IMR-90 (cell line): ENCODE results near the gene CKB. TPM values are rescaled to one million over a fixed set of nuclear protein-coding genes. Genes with fewer than 3 reads are reported as not detected.

ENCODE experiments used
- ATAC-seq: fragments of 200-7000 bp; cut with Tn5 transposase; 2 replicates; pipeline ENCODE4 v1.9.1; 2020; ENCODE audit warnings: low read depth, mild to moderate bottlenecking, moderate library complexity
- BruUV-seq: library from RNA; stranded (reverse); fragments of 400-500 nt; replicated peaks from 2 replicates; lab custom pipeline; 2021; lab: Mats Ljungman, UMichigan
- CTCF ChIA-PET: fragments of 300-600 bp; formaldehyde crosslinking; extraction: SDS; loops from one replicate; lab custom pipeline; 2021; ENCODE audit warnings: antibody characterized with exemption; lab: Yijun Ruan, JAX
- POLR2A ChIA-PET: fragments of 300-600 bp; sonication (Branson Sonifier 250); formaldehyde crosslinking; loops from one replicate; lab custom pipeline; 2022; ENCODE audit warnings: antibody characterized with exemption; ENCODE audit not compliant: unreplicated experiment; lab: Charles Lee
- DNase-seq: peaks from one replicate; pipeline ENCODE4 v3.0.0; 2013
- H2AFZ ChIP-seq: replicated peaks from 2 replicates; pipeline ENCODE3; 2013; ENCODE audit warnings: low read length, mild to moderate bottlenecking; ENCODE audit not compliant: poor library complexity
- H2AK5ac ChIP-seq: 2 replicates; pipeline ENCODE4 v1.6.1; 2013; ENCODE audit warnings: low read depth, low read length, inconsistent platforms
- H2AK9ac ChIP-seq: replicated peaks from 2 replicates; pipeline ENCODE3; 2013; ENCODE audit warnings: mild to moderate bottlenecking, low read depth, low read length, moderate library complexity; ENCODE audit not compliant: poor library complexity
- H2BK120ac ChIP-seq: 2 replicates; pipeline ENCODE4 v1.6.1; 2013; ENCODE audit warnings: low read depth, low read length, inconsistent platforms
- H2BK15ac ChIP-seq: 3 replicates; pipeline ENCODE4 v1.6.1; 2013; ENCODE audit warnings: low read depth, low read length, inconsistent platforms
- H2BK20ac ChIP-seq: 2 replicates; pipeline ENCODE4 v1.6.1; 2013; ENCODE audit warnings: low read depth, mild to moderate bottlenecking, inconsistent platforms, low read length, moderate library complexity
- H2BK5ac ChIP-seq: 2 replicates; pipeline ENCODE4 v1.6.1; 2013; ENCODE audit warnings: mild to moderate bottlenecking, low read depth, low read length, inconsistent platforms; ENCODE audit not compliant: poor library complexity, severe bottlenecking
- H3K14ac ChIP-seq: replicated peaks from 2 replicates; pipeline ENCODE4 v1.6.1; 2013; ENCODE audit warnings: low read depth, low read length, inconsistent platforms
- H3K18ac ChIP-seq: 2 replicates; pipeline ENCODE4 v1.6.1; 2013; ENCODE audit warnings: low read depth, low read length, control low read depth
- H3K23ac ChIP-seq: 2 replicates; pipeline ENCODE4 v1.6.1; 2013; ENCODE audit warnings: low read depth, low read length, inconsistent platforms
- H3K27ac ChIP-seq: 2 replicates; pipeline ENCODE4 v1.5.1; 2013; ENCODE audit warnings: mild to moderate bottlenecking, control low read depth, low read length; ENCODE audit not compliant: insufficient read depth
- H3K27me3 ChIP-seq: 2 replicates; pipeline ENCODE4 v1.6.1; 2013; ENCODE audit warnings: low read length; ENCODE audit not compliant: control insufficient read depth, insufficient read depth
- H3K36me3 ChIP-seq: 2 replicates; pipeline ENCODE4 v1.6.1; 2013; ENCODE audit warnings: low read length, mixed read lengths; ENCODE audit not compliant: control insufficient read depth, insufficient read depth
- H3K4ac ChIP-seq: 2 replicates; pipeline ENCODE4 v1.6.1; 2013; ENCODE audit warnings: low read depth, low read length, inconsistent platforms
- H3K4me1 ChIP-seq: 2 replicates; pipeline ENCODE4 v1.6.1; 2013; ENCODE audit warnings: low read length, mixed read lengths; ENCODE audit not compliant: control insufficient read depth, insufficient read depth
- H3K4me2 ChIP-seq: 2 replicates; pipeline ENCODE4 v1.6.1; 2013; ENCODE audit warnings: low read depth, mild to moderate bottlenecking, control low read depth, low read length, moderate library complexity
- H3K4me3 ChIP-seq: 2 replicates; pipeline ENCODE4 v1.5.1; 2013; ENCODE audit warnings: low read depth, mild to moderate bottlenecking, control low read depth, low read length, moderate library complexity; ENCODE audit not compliant: insufficient read depth
- H3K56ac ChIP-seq: 2 replicates; pipeline ENCODE4 v1.6.1; 2013; ENCODE audit warnings: low read length, inconsistent platforms; ENCODE audit not compliant: insufficient read depth; ENCODE audit errors: extremely low read depth
- H3K79me1 ChIP-seq, 2 experiments: 2 replicates each; pipeline ENCODE4 v1.6.1; 2013; ENCODE audit warnings: low read length in 2 of 2, inconsistent platforms in 1 of 2, low read depth in 1 of 2
- H3K9ac ChIP-seq: 2 replicates; pipeline ENCODE4 v1.6.1; 2013; ENCODE audit warnings: low read depth, low read length, control low read depth
- H3K9me1 ChIP-seq: 2 replicates; pipeline ENCODE4 v1.6.1; 2013; ENCODE audit warnings: low read length, inconsistent platforms; ENCODE audit not compliant: insufficient read depth
- H3K9me3 ChIP-seq: 2 replicates; pipeline ENCODE4 v1.6.1; 2013; ENCODE audit warnings: low read length; ENCODE audit not compliant: control insufficient read depth, insufficient read depth
- H4K20me1 ChIP-seq: 2 replicates; pipeline ENCODE4 v1.6.1; 2013; ENCODE audit warnings: low read length, inconsistent platforms; ENCODE audit not compliant: insufficient read depth
- H4K5ac ChIP-seq: 2 replicates; pipeline ENCODE4 v1.6.1; 2013; ENCODE audit warnings: mild to moderate bottlenecking, low read depth, low read length, control low read depth
- H4K8ac ChIP-seq, 2 experiments: 2 replicates each; pipeline ENCODE4 v1.6.1; 2013; ENCODE audit warnings: low read depth in 2 of 2, low read length in 2 of 2, control low read depth in 1 of 2, inconsistent platforms in 1 of 2
- H4K91ac ChIP-seq: 2 replicates; pipeline ENCODE4 v1.6.1; 2013; ENCODE audit warnings: low read depth, low read length, inconsistent platforms; ENCODE audit not compliant: insufficient read depth
- BHLHE40 ChIP-seq: fragments of 150-350 bp; IDR thresholded peaks from 2 replicates; pipeline ENCODE4 v1.6.1; 2016; ENCODE audit warnings: mild to moderate bottlenecking, low read depth, low read length
- CEBPB ChIP-seq: IDR thresholded peaks from 2 replicates; pipeline ENCODE4 v1.6.1; 2012; ENCODE audit warnings: low read depth, low read length, improper control_type of control experiment
- CTCF ChIP-seq: conservative IDR thresholded peaks from 2 replicates; pipeline ENCODE4 v1.5.1; 2012; ENCODE audit warnings: mild to moderate bottlenecking, low read depth, low read length, improper control_type of control experiment
- ELK1 ChIP-seq: fragments of 150-350 bp; IDR thresholded peaks from 2 replicates; pipeline ENCODE4 v1.6.1; 2016; ENCODE audit warnings: low read depth, mild to moderate bottlenecking, low read length, moderate library complexity, borderline replicate concordance
- FOS ChIP-seq: fragments of 150-350 bp; IDR thresholded peaks from 2 replicates; pipeline ENCODE4 v1.6.1; 2016; ENCODE audit warnings: low read depth, low read length
- MAFK ChIP-seq: IDR thresholded peaks from 2 replicates; pipeline ENCODE4 v1.6.1; 2012; ENCODE audit warnings: low read depth, low read length, improper control_type of control experiment
- MAZ ChIP-seq: IDR thresholded peaks from 2 replicates; pipeline ENCODE4 v1.6.1; 2012; ENCODE audit warnings: low read depth, mild to moderate bottlenecking, low read length, improper control_type of control experiment, moderate library complexity, borderline replicate concordance
- MXI1 ChIP-seq: IDR thresholded peaks from 2 replicates; pipeline ENCODE4 v1.6.1; 2012; ENCODE audit warnings: low read depth, mild to moderate bottlenecking, low read length, moderate library complexity, borderline replicate concordance
- NFE2L2 ChIP-seq: fragments of 150-350 bp; IDR thresholded peaks from 2 replicates; pipeline ENCODE4 v1.6.1; 2016; ENCODE audit warnings: low read depth, mild to moderate bottlenecking, low read length
- POLR2A ChIP-seq: IDR thresholded peaks from 2 replicates; pipeline ENCODE4 v1.6.1; 2012; ENCODE audit warnings: mild to moderate bottlenecking, low read depth, low read length
- RAD21 ChIP-seq: IDR thresholded peaks from 2 replicates; pipeline ENCODE4 v1.6.1; 2012; ENCODE audit warnings: low read length, improper control_type of control experiment
- RCOR1 ChIP-seq: IDR thresholded peaks from 2 replicates; pipeline ENCODE4 v1.6.1; 2012; ENCODE audit warnings: mild to moderate bottlenecking, low read length, improper control_type of control experiment; ENCODE audit not compliant: insufficient replicate concordance
- RFX5 ChIP-seq: IDR thresholded peaks from 2 replicates; pipeline ENCODE4 v1.8.0; 2012; ENCODE audit warnings: low read depth, mild to moderate bottlenecking, low read length, moderate library complexity
- SMC3 ChIP-seq: fragments of 150-350 bp; IDR thresholded peaks from 2 replicates; pipeline ENCODE4 v1.6.1; 2016; ENCODE audit warnings: low read depth, mild to moderate bottlenecking, antibody characterized with exemption, low read length, moderate library complexity
- USF2 ChIP-seq: fragments of 150-350 bp; IDR thresholded peaks from 2 replicates; pipeline ENCODE4 v1.6.1; 2017; ENCODE audit warnings: mild to moderate bottlenecking, antibody characterized with exemption, low read length, low read depth
- WGBS, 2 experiments: methylation state at CpG; one replicate each; pipeline versions ENCODE4 v1.1.5 to v1.1.7; 2013; ENCODE audit warnings: missing lambda C conversion rate in 2 of 2; ENCODE audit not compliant: insufficient read length in 1 of 2; ENCODE audit errors: extremely low coverage in 2 of 2; 5-methylcytosine and 5-hydroxymethylcytosine counted together
- dilution Hi-C: fragments of 300-500 bp; cut with HindIII; formaldehyde crosslinking; loops from one replicate; pipeline ENCODE4 v1.14.3; 2018; ENCODE audit warnings: low sequenced_read_pairs; ENCODE audit not compliant: unreplicated experiment
- in situ Hi-C: fragments of 300-500 bp; cut with MboI; formaldehyde crosslinking; loops from 3 replicates; pipeline ENCODE4 v1.14.3; 2019; ENCODE audit warnings: low sequenced_read_pairs, inconsistent platforms, mixed read lengths
- intact Hi-C: fragments of 100-400 bp; cut with micrococcal nuclease; formaldehyde crosslinking; loops from 2 replicates; pipeline ENCODE4 v1.10.0; 2022
- polyA plus RNA-seq, 3 experiments: library from polyadenylated mRNA; depleted of rRNA; stranded (reverse); fragments of >200 nt; gene quantifications; 2 replicates each; pipeline ENCODE4 v1.2.3, GENCODE V29; 2012; ENCODE audit warnings: low replicate concordance in 1 of 3
- total RNA-seq: library from RNA; depleted of rRNA; stranded (reverse); fragments of >200 nt; gene quantifications from 2 replicates; pipeline ENCODE4 v1.2.3, GENCODE V29; 2012

Gene CKB
- total and polyA plus RNA-seq, 2 of the 4 experiments (the other 2 are of a cell fraction) = 17.7 to 82.6 TPM

GRCh38 chr14:103523575-103523954 is 935 bp upstream of the CKB start:
- Histone ChIP-seq H3K56ac (no peak overlapping the region), H3K9ac (no peak overlapping the region), H2AK9ac (no peak overlapping the region), H4K8ac (no peak overlapping the region), H3K4me1 (peaks cover 17% of the 10 kb centered on the region), H2BK15ac (no peak overlapping the region), H3K27me3 (peaks cover 15% of the 10 kb centered on the region), H3K9me3 (no peaks in the 10 kb centered on the region), H3K79me1 (peaks cover 0 to 11% of the 10 kb centered on the region in 2 experiments; a peak in 3 of 4 replicates), H3K4me2 (no peak overlapping the region), H2BK20ac (no peak overlapping the region), H3K18ac (no peak overlapping the region), H3K9me1 (peaks cover 3% of the 10 kb centered on the region), H4K20me1 (peaks cover 8% of the 10 kb centered on the region), H3K14ac (no peak overlapping the region), H4K91ac (no peak overlapping the region), H2AFZ (no peak overlapping the region), H3K4me3 (no peak overlapping the region), H3K23ac (peak overlapping the region; percentile 20; the same call in 1 of the 2 replicates), H2BK120ac (no peak overlapping the region), H4K5ac (no peak overlapping the region), H3K36me3 (no peaks in the 10 kb centered on the region), H3K4ac (no peak overlapping the region), H2BK5ac (no peak overlapping the region), H3K27ac (no peak overlapping the region), H2AK5ac (no peak overlapping the region)
- no TSS peak for BruUV-seq
- POLR2A ChIA-PET = no interaction called here
- in situ Hi-C loops = no loop called here
- dilution Hi-C loops = no loop called here
- DNase-seq (no peak), ATAC-seq (no peak)
- intact Hi-C loops = no loop called here
- WGBS, 2 experiments = 50% methylated on average over 5 of the region's 10 CpGs; no CpG with 5 or more reads in 1 of the 2 experiments
- CTCF ChIA-PET = no interaction called here
- TF ChIP-seq CTCF (no peak), POLR2A (no peak), MXI1 (no peak), MAFK (no peak), NFE2L2 (no peak), BHLHE40 (no peak), RCOR1 (no peak), MAZ (no peak), FOS (no peak), USF2 (no peak), SMC3 (no peak), RAD21 (no peak), ELK1 (no peak), RFX5 (no peak), CEBPB (no peak)
